Hepatocyte (in vitro differentiated cells): ENCODE data around the gene OSCP1. TPM values are rescaled to one million over a fixed set of nuclear protein-coding genes. Genes with fewer than 3 reads are reported as not detected.

ENCODE experiments used
- DNase-seq: peaks from one replicate; pipeline ENCODE4 v3.0.0-alpha.2; 2016; ENCODE audit warnings: low spot score
- H2AFZ ChIP-seq: fragments of 200-600 bp; sonication (generic); 2 replicates; pipeline ENCODE4 v1.6.0; 2016; ENCODE audit warnings: antibody characterized with exemption, mild to moderate bottlenecking
- H3K27ac ChIP-seq: fragments of 200-600 bp; sonication (generic); 2 replicates; pipeline ENCODE4 v1.5.1; 2016; ENCODE audit warnings: mild to moderate bottlenecking
- H3K27me3 ChIP-seq: fragments of 200-600 bp; sonication (generic); 2 replicates; pipeline ENCODE4 v1.6.1; 2016
- H3K36me3 ChIP-seq: fragments of 200-600 bp; sonication (generic); replicated peaks from 2 replicates; pipeline ENCODE4 v1.5.1; 2016; ENCODE audit warnings: low read depth; ENCODE audit not compliant: insufficient read depth
- H3K4me1 ChIP-seq: fragments of 200-600 bp; sonication (generic); 2 replicates; pipeline ENCODE4 v1.5.1; 2016; ENCODE audit warnings: mild to moderate bottlenecking, moderate library complexity; ENCODE audit not compliant: insufficient read depth
- H3K4me2 ChIP-seq: fragments of 200-600 bp; sonication (generic); 2 replicates; pipeline ENCODE4 v1.6.0; 2016
- H3K4me3 ChIP-seq: fragments of 200-600 bp; sonication (generic); 2 replicates; pipeline ENCODE4 v1.5.1; 2016; ENCODE audit warnings: mild to moderate bottlenecking
- H3K79me2 ChIP-seq: fragments of 200-600 bp; sonication (generic); 2 replicates; pipeline ENCODE4 v1.6.0; 2017; ENCODE audit warnings: mild to moderate bottlenecking
- H3K9me2 ChIP-seq: fragments of 200-600 bp; sonication (generic); replicated peaks from 2 replicates; pipeline ENCODE4 v1.6.0; 2017; ENCODE audit warnings: mild to moderate bottlenecking; ENCODE audit not compliant: insufficient read depth
- H3K9me3 ChIP-seq: fragments of 200-600 bp; sonication (generic); 2 replicates; pipeline ENCODE4 v1.5.1; 2016; ENCODE audit warnings: low read depth, mild to moderate bottlenecking
- H4K20me1 ChIP-seq: fragments of 200-600 bp; sonication (generic); 2 replicates; pipeline ENCODE4 v1.6.0; 2016; ENCODE audit warnings: mild to moderate bottlenecking; ENCODE audit not compliant: insufficient read depth, poor library complexity, severe bottlenecking
- CTCF ChIP-seq: fragments of 200-600 bp; sonication (generic); IDR thresholded peaks from 2 replicates; pipeline ENCODE4 v1.5.1; 2016; ENCODE audit warnings: antibody characterized with exemption, mild to moderate bottlenecking; ENCODE audit not compliant: poor library complexity
- EZH2 ChIP-seq: fragments of 200-600 bp; sonication (generic); IDR thresholded peaks from 2 replicates; pipeline ENCODE4 v1.6.1; 2016; ENCODE audit warnings: antibody characterized with exemption, mild to moderate bottlenecking, borderline replicate concordance
- EZH2phosphoT487 ChIP-seq: fragments of 200-600 bp; sonication (generic); IDR thresholded peaks from one replicate; pipeline ENCODE4 v1.6.1; 2018; ENCODE audit warnings: antibody characterized with exemption, mild to moderate bottlenecking, low read depth, moderate library complexity; ENCODE audit not compliant: unreplicated experiment, severe bottlenecking
- WGBS: methylation state at CpG from one replicate; pipeline ENCODE4 v1.1.6; 2016; ENCODE audit warnings: low lambda C conversion rate; ENCODE audit errors: missing lambda C conversion rate; 5-methylcytosine and 5-hydroxymethylcytosine counted together
- polyA plus RNA-seq: library from polyadenylated mRNA; unstranded; fragments of >200 nt; fragmentation: Nextera tagmentation; extraction: Ambion mirVana; gene quantifications from 2 replicates; pipeline ENCODE4 v1.2.1, GENCODE V29; 2016
- total RNA-seq: library from RNA; depleted of rRNA; stranded (reverse); fragments of >200 nt; gene quantifications from 2 replicates; pipeline ENCODE4 v1.2.3, GENCODE V29; 2014

The OSCP1 gene
- total and polyA plus RNA-seq, 2 experiments from 2014 or later, result 5.8 to 7.6 TPM

- Histone ChIP-seq H3K27me3 (no peaks in the 10 kb centered on the region), H4K20me1 (no peaks in the 10 kb centered on the region), H2AFZ (no peak overlapping the region), H3K4me3 (no peak overlapping the region), H3K4me1 (no peaks in the 10 kb centered on the region), H3K36me3 (no peaks in the 10 kb centered on the region), H3K27ac (no peak overlapping the region), H3K9me2 (no peaks in the 10 kb centered on the region), H3K9me3 (no peaks in the 10 kb centered on the region), H3K79me2 (no peaks in the 10 kb centered on the region), H3K4me2 (no peak overlapping the region)
- DNase-seq, result no peak
- TF ChIP-seq EZH2phosphoT487, result no peak
- TF ChIP-seq CTCF, result no peak
- no peak for TF ChIP-seq EZH2
- 86% methylated on average over 7 of the region's 7 CpGs for WGBS
Measured at GRCh38 chr1:36475910-36476604, 25.8 kb upstream of the OSCP1 start.

- H3K4me3 ChIP-seq, result no peak overlapping the region
- H3K9me2 ChIP-seq, result no peaks in the 10 kb centered on the region
- DNase-seq, result no peak
- H3K4me1 ChIP-seq, result no peaks in the 10 kb centered on the region
- no peak for TF ChIP-seq EZH2phosphoT487
- TF ChIP-seq EZH2, result no peak
- no peak for TF ChIP-seq CTCF
- no peak overlapping the region for H2AFZ ChIP-seq
- 70% methylated on average over 9 of the region's 9 CpGs for WGBS
- H4K20me1 ChIP-seq, result no peaks in the 10 kb centered on the region
- no peak overlapping the region for H3K27ac ChIP-seq
- H3K9me3 ChIP-seq, result no peaks in the 10 kb centered on the region
- no peaks in the 10 kb centered on the region for H3K27me3 ChIP-seq
- no peaks in the 10 kb centered on the region for H3K79me2 ChIP-seq
- no peaks in the 10 kb centered on the region for H3K36me3 ChIP-seq
- no peak overlapping the region for H3K4me2 ChIP-seq
Measured at GRCh38 chr1:36475341-36475740, 25.1 kb upstream of the OSCP1 start.

- H3K27ac ChIP-seq, result no peak overlapping the region
- WGBS, result 90% methylated on average over 6 of the region's 6 CpGs
- H2AFZ ChIP-seq, result no peak overlapping the region
- TF ChIP-seq EZH2phosphoT487 (no peak), EZH2 (no peak), CTCF (no peak)
- no peaks in the 10 kb centered on the region for H4K20me1 ChIP-seq
- no peaks in the 10 kb centered on the region for H3K79me2 ChIP-seq
- no peak overlapping the region for H3K4me2 ChIP-seq
- no peaks in the 10 kb centered on the region for H3K36me3 ChIP-seq
- H3K4me3 ChIP-seq, result no peak overlapping the region
- H3K4me1 ChIP-seq, result no peaks in the 10 kb centered on the region
- no peak for DNase-seq
- no peaks in the 10 kb centered on the region for H3K27me3 ChIP-seq
- H3K9me3 ChIP-seq, result no peaks in the 10 kb centered on the region
- H3K9me2 ChIP-seq, result no peaks in the 10 kb centered on the region
Measured at GRCh38 chr1:36472656-36473055, 22.4 kb upstream of the OSCP1 start.
